H1 (cell line): ENCODE measurements around the gene LYSET. TPM values are rescaled to one million over a fixed set of nuclear protein-coding genes. Genes with fewer than 3 reads are reported as not detected.

Experiments used
- CBX5 ChIP-seq: fragments of 300-800, 300-1000 bp; sonication (generic); IDR thresholded peaks from 2 replicates; pipeline ENCODE4 v1.7.1; 2016; ENCODE audit warnings: antibody characterized with exemption, low read length, low read depth
- CBX8 ChIP-seq: fragments of 300-800, 300-1000 bp; sonication (generic); IDR thresholded peaks from 2 replicates; pipeline ENCODE4 v1.7.1; 2016; ENCODE audit warnings: low read depth, low read length, borderline replicate concordance
- EP300 ChIP-seq, 2 experiments: IDR thresholded peaks; 1 replicate in 1 of 2; 2 replicates in 1 of 2; pipeline ENCODE4 v1.6.1; 2011 to 2012; ENCODE audit warnings: low read depth in 2 of 2, low read length in 2 of 2, mild to moderate bottlenecking in 2 of 2, borderline replicate concordance in 1 of 2, inconsistent platforms in 1 of 2, moderate library complexity in 1 of 2
- polyA plus RNA-seq, 7 experiments: library from polyadenylated mRNA; depleted of rRNA in 3 of 7; stranded (reverse) in 5 of 7; unstranded in 2 of 7; fragments of >200 nt in 5 of 7; fragments of 200-250 nt in 2 of 7; gene quantifications; 1 replicate in 5 of 7; 2 replicates in 1 of 7; 4 replicates in 1 of 7; pipeline versions ENCODE4 v1.2.1 to v1.2.3, GENCODE V29; 2011 to 2013; ENCODE audit warnings: missing spikeins in 2 of 7, mixed read lengths in 2 of 7
- total RNA-seq: library from RNA; stranded (reverse); fragmentation: NEBNext Ultra II Directional; extraction: Animal tissue kit (Norgen Biotek cat#: 25700); gene quantifications from 2 replicates; pipeline ENCODE4 v1.2.1, GENCODE V29; 2021

LYSET gene
- total and polyA plus RNA-seq, 2 of the 8 experiments (the other 6 are each of a cell fraction or from before 2014, with no cell fraction given), result 26.2 to 26.9 TPM

GRCh38 chr14:93223565-93223964 is 38.4 kb downstream of the LYSET start (continued):
- no peak for TF ChIP-seq CBX5
- TF ChIP-seq EP300 (IDR thresholded peaks at IDR 0.05; ENCODE audit: borderline replicate concordance in 1 of 2, low read depth in 2 of 2, low read length in 2 of 2), result no peak
- no peak for TF ChIP-seq CBX8
